ENCODE measurements around the gene BCAN.

GRCh38 chr1:156645056-156645455, 3.1 kb downstream of the BCAN start:
- TF ChIP-seq CTCF (IDR thresholded peaks at IDR 0.05 in 8 of 11, conservative IDR thresholded peaks at IDR 0.05 in 3 of 11) (no peak), POLR2AphosphoS5 (IDR thresholded peaks at IDR 0.05) (no peak)

Data from spleen (tissue), 7 donors.